ACC112 (cell line): ENCODE results near the gene KIAA0408.

Experiments
- H2AFZ ChIP-seq: fragments of 200-600 bp; sonication (generic); one replicate; pipeline ENCODE4 v1.6.0; 2017; ENCODE audit warnings: antibody characterized with exemption, low read length; ENCODE audit not compliant: unreplicated experiment
- H3K27ac ChIP-seq: fragments of 200-600 bp; sonication (generic); 2 replicates; pipeline ENCODE4 v1.5.1; 2014; ENCODE audit warnings: low read depth, mild to moderate bottlenecking, antibody characterized with exemption, low read length, moderate library complexity
- H3K27me3 ChIP-seq: fragments of 200-600 bp; sonication (generic); 2 replicates; pipeline ENCODE4 v1.6.1; 2014; ENCODE audit warnings: mild to moderate bottlenecking, antibody characterized with exemption, low read length, moderate library complexity, mixed read lengths; ENCODE audit not compliant: insufficient read depth
- H3K36me3 ChIP-seq: fragments of 200-600 bp; sonication (generic); 2 replicates; pipeline ENCODE4 v1.6.1; 2016; ENCODE audit warnings: mild to moderate bottlenecking, antibody characterized with exemption, low read length, moderate library complexity, mixed read lengths; ENCODE audit not compliant: insufficient read depth
- H3K4me1 ChIP-seq: fragments of 200-600 bp; sonication (generic); one replicate; pipeline ENCODE4 v1.6.1; 2016; ENCODE audit warnings: low read length, mixed read lengths; ENCODE audit not compliant: insufficient read depth, unreplicated experiment, control insufficient read depth
- H3K4me3 ChIP-seq: fragments of 200-600 bp; sonication (generic); 2 replicates; pipeline ENCODE4 v1.5.1; 2014; ENCODE audit warnings: mild to moderate bottlenecking, low read depth, low read length
- H3K79me2 ChIP-seq: fragments of 200-600 bp; sonication (generic); one replicate; pipeline ENCODE4 v1.6.0; 2016; ENCODE audit warnings: low read length; ENCODE audit not compliant: control insufficient read depth, unreplicated experiment, insufficient read depth

KIAA0408 gene

GRCh38 chr6:127481628-127482027, 22.4 kb upstream of the KIAA0408 start:
- Histone ChIP-seq H3K36me3 (no peaks in the 10 kb centered on the region), H3K4me1 (peaks cover 52% of the 10 kb centered on the region), H3K27me3 (no peaks in the 10 kb centered on the region), H2AFZ (no peak overlapping the region), H3K27ac (peak overlapping the region; percentile 63), H3K4me3 (no peak overlapping the region), H3K79me2 (no peaks in the 10 kb centered on the region)

- Histone ChIP-seq H2AFZ (peak overlapping the region; percentile 37), H3K27ac (peak overlapping the region; percentile 63), H3K4me3 (no peak overlapping the region), H3K36me3 (no peaks in the 10 kb centered on the region), H3K79me2 (no peaks in the 10 kb centered on the region), H3K27me3 (no peaks in the 10 kb centered on the region), H3K4me1 (peaks cover 52% of the 10 kb centered on the region)
Observed at GRCh38 chr6:127481111-127481510, 21.9 kb upstream of the KIAA0408 start.

- Histone ChIP-seq H3K79me2 (no peaks in the 10 kb centered on the region), H3K4me3 (no peak overlapping the region), H2AFZ (no peak overlapping the region), H3K4me1 (peaks cover 26% of the 10 kb centered on the region), H3K27ac (no peak overlapping the region), H3K36me3 (no peaks in the 10 kb centered on the region), H3K27me3 (no peaks in the 10 kb centered on the region)
Observed at GRCh38 chr6:127477658-127478057, 18.5 kb upstream of the KIAA0408 start.

GRCh38 chr6:127475823-127476176, 16.6 kb upstream of the KIAA0408 start:
- H3K79me2 ChIP-seq = no peaks in the 10 kb centered on the region
- no peak overlapping the region for H3K27ac ChIP-seq
- H2AFZ ChIP-seq = no peak overlapping the region
- no peaks in the 10 kb centered on the region for H3K36me3 ChIP-seq
- no peaks in the 10 kb centered on the region for H3K27me3 ChIP-seq
- H3K4me3 ChIP-seq = no peak overlapping the region
- peaks cover 21% of the 10 kb centered on the region for H3K4me1 ChIP-seq

GRCh38 chr6:127475135-127475822, 16.1 kb upstream of the KIAA0408 start:
- Histone ChIP-seq H3K4me3 (no peak overlapping the region), H3K79me2 (no peaks in the 10 kb centered on the region), H3K27ac (no peak overlapping the region), H3K4me1 (peaks cover 16% of the 10 kb centered on the region), H3K36me3 (no peaks in the 10 kb centered on the region), H3K27me3 (no peaks in the 10 kb centered on the region), H2AFZ (no peak overlapping the region)

- no peak overlapping the region for H3K4me3 ChIP-seq
- no peaks in the 10 kb centered on the region for H3K36me3 ChIP-seq
- H3K79me2 ChIP-seq = no peaks in the 10 kb centered on the region
- peaks cover 14% of the 10 kb centered on the region for H3K4me1 ChIP-seq
- H3K27me3 ChIP-seq = no peaks in the 10 kb centered on the region
- no peak overlapping the region for H3K27ac ChIP-seq
- no peak overlapping the region for H2AFZ ChIP-seq
Observed at GRCh38 chr6:127471379-127472255, 12.4 kb upstream of the KIAA0408 start.

GRCh38 chr6:127468936-127469335, 9.7 kb upstream of the KIAA0408 start:
- Histone ChIP-seq H3K36me3 (no peaks in the 10 kb centered on the region), H3K79me2 (no peaks in the 10 kb centered on the region), H3K4me1 (peaks cover 26% of the 10 kb centered on the region), H3K4me3 (no peak overlapping the region), H3K27me3 (no peaks in the 10 kb centered on the region), H2AFZ (no peak overlapping the region), H3K27ac (no peak overlapping the region)

GRCh38 chr6:127466416-127466815, 7.2 kb upstream of the KIAA0408 start:
- no peaks in the 10 kb centered on the region for H3K27me3 ChIP-seq
- H3K4me1 ChIP-seq = peaks cover 22% of the 10 kb centered on the region
- no peaks in the 10 kb centered on the region for H3K79me2 ChIP-seq
- no peaks in the 10 kb centered on the region for H3K36me3 ChIP-seq
- H3K27ac ChIP-seq = no peak overlapping the region
- H2AFZ ChIP-seq = no peak overlapping the region
- no peak overlapping the region for H3K4me3 ChIP-seq

GRCh38 chr6:127464881-127465459, 5.8 kb upstream of the KIAA0408 start:
- H3K79me2 ChIP-seq = no peaks in the 10 kb centered on the region
- H3K27ac ChIP-seq = peak overlapping the region; percentile 89
- no peaks in the 10 kb centered on the region for H3K36me3 ChIP-seq
- H3K4me1 ChIP-seq = peaks cover 19% of the 10 kb centered on the region
- H3K4me3 ChIP-seq = no peak overlapping the region
- no peaks in the 10 kb centered on the region for H3K27me3 ChIP-seq
- H2AFZ ChIP-seq = peak overlapping the region; percentile 71

GRCh38 chr6:127464161-127464880, 5.1 kb upstream of the KIAA0408 start:
- H3K4me1 ChIP-seq = peaks cover 21% of the 10 kb centered on the region
- H3K27ac ChIP-seq = peak overlapping the region; percentile 89
- H3K4me3 ChIP-seq = peak overlapping the region; percentile 24; the same call in 1 of the 2 replicates
- no peaks in the 10 kb centered on the region for H3K36me3 ChIP-seq
- no peaks in the 10 kb centered on the region for H3K27me3 ChIP-seq
- no peaks in the 10 kb centered on the region for H3K79me2 ChIP-seq
- peak overlapping the region; percentile 71 for H2AFZ ChIP-seq
